Measurements from ENCODE around the gene CDK2.

DNA sequence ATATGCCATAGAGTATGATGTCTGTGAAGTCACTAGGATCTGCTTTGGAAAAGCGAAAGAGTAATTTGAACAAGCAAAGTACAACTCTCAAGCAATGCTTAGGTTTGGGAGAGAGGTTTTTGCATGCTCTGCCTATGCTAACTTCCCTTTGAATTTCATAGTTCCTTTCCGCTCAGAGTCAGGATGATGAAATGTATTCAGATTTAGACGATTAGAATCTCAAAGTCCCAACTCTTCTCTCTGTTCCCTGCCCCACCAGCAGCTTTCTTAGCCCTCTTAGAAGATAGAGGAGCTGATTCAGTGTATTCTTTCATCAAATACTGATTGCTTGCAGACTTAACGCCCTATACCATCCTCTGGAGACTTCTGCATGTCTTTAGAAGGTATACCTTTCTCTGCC lies 18.7 kb downstream of the CDK2 start:
- TF ChIP-seq NFIC (IDR thresholded peaks at IDR 0.05) = no peak
- TF ChIP-seq EP300 (IDR thresholded peaks at IDR 0.05; ENCODE audit: borderline replicate concordance) = no peak
- TF ChIP-seq YY1 (IDR thresholded peaks at IDR 0.05; ENCODE audit: low read depth) = no peak
- TF ChIP-seq, protein P1, sequence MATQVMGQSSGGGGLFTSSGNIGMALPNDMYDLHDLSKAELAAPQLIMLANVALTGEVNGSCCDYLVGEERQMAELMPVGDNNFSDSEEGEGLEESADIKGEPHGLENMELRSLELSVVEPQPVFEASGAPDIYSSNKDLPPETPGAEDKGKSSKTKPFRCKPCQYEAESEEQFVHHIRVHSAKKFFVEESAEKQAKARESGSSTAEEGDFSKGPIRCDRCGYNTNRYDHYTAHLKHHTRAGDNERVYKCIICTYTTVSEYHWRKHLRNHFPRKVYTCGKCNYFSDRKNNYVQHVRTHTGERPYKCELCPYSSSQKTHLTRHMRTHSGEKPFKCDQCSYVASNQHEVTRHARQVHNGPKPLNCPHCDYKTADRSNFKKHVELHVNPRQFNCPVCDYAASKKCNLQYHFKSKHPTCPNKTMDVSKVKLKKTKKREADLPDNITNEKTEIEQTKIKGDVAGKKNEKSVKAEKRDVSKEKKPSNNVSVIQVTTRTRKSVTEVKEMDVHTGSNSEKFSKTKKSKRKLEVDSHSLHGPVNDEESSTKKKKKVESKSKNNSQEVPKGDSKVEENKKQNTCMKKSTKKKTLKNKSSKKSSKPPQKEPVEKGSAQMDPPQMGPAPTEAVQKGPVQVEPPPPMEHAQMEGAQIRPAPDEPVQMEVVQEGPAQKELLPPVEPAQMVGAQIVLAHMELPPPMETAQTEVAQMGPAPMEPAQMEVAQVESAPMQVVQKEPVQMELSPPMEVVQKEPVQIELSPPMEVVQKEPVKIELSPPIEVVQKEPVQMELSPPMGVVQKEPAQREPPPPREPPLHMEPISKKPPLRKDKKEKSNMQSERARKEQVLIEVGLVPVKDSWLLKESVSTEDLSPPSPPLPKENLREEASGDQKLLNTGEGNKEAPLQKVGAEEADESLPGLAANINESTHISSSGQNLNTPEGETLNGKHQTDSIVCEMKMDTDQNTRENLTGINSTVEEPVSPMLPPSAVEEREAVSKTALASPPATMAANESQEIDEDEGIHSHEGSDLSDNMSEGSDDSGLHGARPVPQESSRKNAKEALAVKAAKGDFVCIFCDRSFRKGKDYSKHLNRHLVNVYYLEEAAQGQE (IDR thresholded peaks at IDR 0.05; ENCODE audit: low read depth) = no peak
- no peak for TF ChIP-seq TCF12 (IDR thresholded peaks at IDR 0.05; ENCODE audit: low read depth)
- no peak for TF ChIP-seq RAD21 (IDR thresholded peaks at IDR 0.05; ENCODE audit: low read depth)
